Epithelial cell of proximal tubule (primary cell): Measurements from ENCODE around the gene SCN9A. TPM values are rescaled to one million over a fixed set of nuclear protein-coding genes. Genes with fewer than 3 reads are reported as not detected.
"Not testable (repeated sequence)": the region's sequence is repeated elsewhere in the genome, so short reads cannot be mapped to it uniquely, and the experiment has no call there.

Experiments used
- DNase-seq: peaks from one replicate; pipeline ENCODE4 v3.0.0-alpha.2; 2011; ENCODE audit warnings: low read depth
- H3K4me3 ChIP-seq: 2 replicates; pipeline ENCODE4 v1.5.1; 2011; ENCODE audit warnings: low read depth, mild to moderate bottlenecking, low read length
- CTCF ChIP-seq: conservative IDR thresholded peaks from 2 replicates; pipeline ENCODE4 v1.5.1; 2012; ENCODE audit warnings: low read depth, mild to moderate bottlenecking, low read length
- total RNA-seq: library from RNA; depleted of rRNA; stranded (reverse); fragments of >200 nt; gene quantifications from 2 replicates; pipeline ENCODE4 v1.2.3, GENCODE V29; 2015

Gene SCN9A
- total RNA-seq, 1 donor from 2014 or later, result 2.1 TPM

- DNase-seq, result no peak
- TF ChIP-seq CTCF, result no peak
- H3K4me3 ChIP-seq, result no peak overlapping the region
Observed at GRCh38 chr2:166411473-166412230, 35.9 kb upstream of the SCN9A start.

- DNase-seq, result peak; percentile 51
- H3K4me3 ChIP-seq, result no peak overlapping the region
- no peak for TF ChIP-seq CTCF
Observed at GRCh38 chr2:166410828-166411472, 35.2 kb upstream of the SCN9A start.

GRCh38 chr2:166407746-166408145, 32.0 kb upstream of the SCN9A start:
- DNase-seq, result not testable (repeated sequence)

GRCh38 chr2:166406374-166406773, 30.6 kb upstream of the SCN9A start:
- no peak for TF ChIP-seq CTCF
- no peak for DNase-seq
- H3K4me3 ChIP-seq, result no peak overlapping the region

More at GRCh38 chr2:166407746-166408145, 32.0 kb upstream of the SCN9A start:
- not testable (repeated sequence) for H3K4me3 ChIP-seq

GRCh38 chr2:166405569-166405926, 29.8 kb upstream of the SCN9A start:
- TF ChIP-seq CTCF, result no peak
- DNase-seq, result no peak
- no peak overlapping the region for H3K4me3 ChIP-seq

GRCh38 chr2:166404831-166405568, 29.3 kb upstream of the SCN9A start:
- no peak for TF ChIP-seq CTCF
- DNase-seq, result no peak
- H3K4me3 ChIP-seq, result no peak overlapping the region

GRCh38 chr2:166394245-166394644, 18.5 kb upstream of the SCN9A start:
- H3K4me3 ChIP-seq, result no peak overlapping the region
- TF ChIP-seq CTCF, result no peak
- no peak for DNase-seq
